Left colon (tissue), 2 donors: ENCODE measurements around the gene MBD6. TPM values are rescaled to one million over a fixed set of nuclear protein-coding genes. Genes with fewer than 3 reads are reported as not detected.
"Not testable (repeated sequence)": the region's sequence is repeated elsewhere in the genome, so short reads cannot be mapped to it uniquely, and the experiment has no call there.

Experiments
- ATAC-seq: fragments of 200-7000 bp; cut with Tn5 transposase; one replicate; pipeline ENCODE4 v1.9.1; 2020; ENCODE audit warnings: mild to moderate bottlenecking, moderate library complexity
- DNase-seq, 2 donors: peaks; one replicate each; pipeline ENCODE4 v3.0.0-alpha.2; 2020
- intact Hi-C, 2 donors: fragments of 100-400 bp; cut with DNase I in 1 of 2; cut with micrococcal nuclease in 1 of 2; formaldehyde crosslinking; loops; one replicate each; pipeline versions ENCODE4 v1.11.2 to v1.14.0; 2022; cut with DNase I, micrococcal nuclease
- total RNA-seq, 2 donors: library from RNA; stranded (reverse); fragmentation: NEBNext Ultra II Directional; extraction: Animal tissue kit (Norgen Biotek cat#: 25700); gene quantifications; one replicate each; pipeline ENCODE4 v1.2.1, GENCODE V29; 2021
- donor health status: DM: no; HTN: no; CAD: no.
- donor health status: DM: yes; HTN: yes; CAD: no.

Gene MBD6
- total RNA-seq, 2 donors from 2014 or later, result 104 to 116 TPM

GRCh38 chr12:57487597-57488401 is 34.8 kb upstream of the MBD6 start, which contains the start of gene MARS1:
TSS of gene MARS1 (plus strand) at chr12:57488068. CDS start at chr12:57488091, 23 bp downstream.
- intact Hi-C loops, result no loop called here
- peak; percentile 94 to 96 for DNase-seq
- peak; percentile 99 for ATAC-seq

- intact Hi-C loops, result no loop called here
- DNase-seq (no peak), ATAC-seq (peak; percentile 40)
Measured at GRCh38 chr12:57488402-57489156, 34.0 kb upstream of the MBD6 start.

GRCh38 chr12:57489157-57489641 is 33.4 kb upstream of the MBD6 start:
- ATAC-seq, result no peak
- intact Hi-C loops, result no loop called here
- DNase-seq, result no peak

GRCh38 chr12:57490126-57490525 is 32.5 kb upstream of the MBD6 start:
- intact Hi-C loops, result no loop called here
- DNase-seq (no peak), ATAC-seq (no peak)

- no peak for DNase-seq
- ATAC-seq, result no peak
- intact Hi-C loops, result no loop called here
Measured at GRCh38 chr12:57491393-57492280, 31.0 kb upstream of the MBD6 start.

- intact Hi-C loops, DNase-seq, ATAC-seq: not testable (repeated sequence)
Measured at GRCh38 chr12:57495051-57495701, 27.4 kb upstream of the MBD6 start.

- no peak for DNase-seq
- intact Hi-C loops, result no loop called here
- ATAC-seq, result no peak
Measured at GRCh38 chr12:57496822-57497221, 25.8 kb upstream of the MBD6 start.

GRCh38 chr12:57497223-57498131 is 25.1 kb upstream of the MBD6 start:
- DNase-seq, result no peak
- ATAC-seq, result no peak
- intact Hi-C loops, result no loop called here

GRCh38 chr12:57498132-57498502 is 24.5 kb upstream of the MBD6 start:
- ATAC-seq, result no peak
- intact Hi-C loops, result no loop called here
- no peak for DNase-seq

GRCh38 chr12:57498571-57498970 is 24.1 kb upstream of the MBD6 start:
- ATAC-seq (no peak), DNase-seq (no peak)
- intact Hi-C loops, result no loop called here

- intact Hi-C loops, result no loop called here
Measured at GRCh38 chr12:57500213-57500612, 22.4 kb upstream of the MBD6 start.

GRCh38 chr12:57502311-57502969 is 20.2 kb upstream of the MBD6 start:
- DNase-seq, intact Hi-C loops: not testable (repeated sequence)

More at GRCh38 chr12:57500213-57500612, 22.4 kb upstream of the MBD6 start:
- ATAC-seq, result no peak
- DNase-seq, result no peak

GRCh38 chr12:57506541-57506940 is 16.1 kb upstream of the MBD6 start:
- intact Hi-C loops, ATAC-seq, DNase-seq: not testable (repeated sequence)

More at GRCh38 chr12:57502311-57502969, 20.2 kb upstream of the MBD6 start:
- ATAC-seq, result not testable (repeated sequence)

- intact Hi-C loops, DNase-seq, ATAC-seq: not testable (repeated sequence)
Measured at GRCh38 chr12:57507796-57508195, 14.8 kb upstream of the MBD6 start.

GRCh38 chr12:57511161-57511560 is 11.5 kb upstream of the MBD6 start:
- no peak for DNase-seq
- intact Hi-C loops, result no loop called here
- no peak for ATAC-seq

- intact Hi-C loops, result no loop called here
- ATAC-seq, result no peak
- no peak for DNase-seq
Measured at GRCh38 chr12:57511588-57512325, 10.9 kb upstream of the MBD6 start.
